Activated CD4-positive, alpha-beta T cell treated with anti-CD3 and anti-CD28 coated beads, Interleukin-2, amount 10 ng/mL, durations not matched to agents 24 days and 14 days (primary cell): ENCODE measurements around the gene GDAP2. TPM values are rescaled to one million over a fixed set of nuclear protein-coding genes. Genes with fewer than 3 reads are reported as not detected.

ENCODE experiments used
- DNase-seq: peaks from one replicate; pipeline ENCODE4 v3.0.0; 2022
- H3K27ac Mint-ChIP-seq: one replicate; pipeline ENCODE4 v1.8.0; 2022; ENCODE audit warnings: mild to moderate bottlenecking, mixed read lengths
- H3K27me3 Mint-ChIP-seq: one replicate; pipeline ENCODE4 v1.8.0; 2022; ENCODE audit warnings: mixed read lengths
- H3K36me3 Mint-ChIP-seq: one replicate; pipeline ENCODE4 v1.8.0; 2022; ENCODE audit warnings: low read depth, mild to moderate bottlenecking, mixed read lengths
- H3K4me1 Mint-ChIP-seq: one replicate; pipeline ENCODE4 v1.8.0; 2021; ENCODE audit warnings: mixed read lengths
- H3K4me3 Mint-ChIP-seq: one replicate; pipeline ENCODE4 v1.8.0; 2022; ENCODE audit warnings: mild to moderate bottlenecking, moderate library complexity, mixed read lengths
- H3K9me3 Mint-ChIP-seq: one replicate; pipeline ENCODE4 v1.8.0; 2021; ENCODE audit warnings: mixed read lengths
- intact Hi-C: fragments of 100-400 bp; cut with micrococcal nuclease; formaldehyde crosslinking; loops from one replicate; pipeline ENCODE4 v1.15.1; 2023
- total RNA-seq: library from RNA; stranded (reverse); gene quantifications from 2 replicates; pipeline ENCODE4 v1.2.3, GENCODE V29; 2022

Gene GDAP2
- total RNA-seq, 1 donor from 2014 or later: 22.2 TPM

DNA sequence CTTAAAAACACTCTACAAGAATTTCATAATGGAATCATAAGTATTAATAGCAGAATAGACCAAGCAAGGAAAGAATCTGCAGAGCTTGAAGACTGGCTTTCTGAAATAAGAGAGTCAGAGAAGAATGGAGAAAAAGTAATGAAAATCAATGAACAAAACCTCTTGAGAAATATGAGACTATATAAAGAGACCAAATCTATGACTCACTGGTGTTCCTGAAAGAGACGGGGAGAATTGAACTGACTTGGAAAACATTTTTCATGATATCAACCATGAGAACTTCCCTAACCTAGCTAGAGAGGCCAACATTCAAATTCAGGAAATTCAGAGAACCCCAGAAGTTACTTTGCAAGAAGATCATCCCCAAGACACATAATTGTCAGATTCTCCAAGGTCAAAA lies 85.6 kb downstream of the GDAP2 start:
- no peak for DNase-seq
- H3K9me3 Mint-ChIP-seq: peaks cover 12% of the 10 kb centered on the region
- intact Hi-C loops: no loop called here
- no peak overlapping the region for H3K27ac Mint-ChIP-seq
- no peaks in the 10 kb centered on the region for H3K27me3 Mint-ChIP-seq
- peaks cover 3% of the 10 kb centered on the region for H3K36me3 Mint-ChIP-seq
- H3K4me3 Mint-ChIP-seq: no peak overlapping the region
- H3K4me1 Mint-ChIP-seq: no peaks in the 10 kb centered on the region

GRCh38 chr1:117842408-117843170 lies 86.8 kb downstream of the GDAP2 start:
- DNase-seq: no peak
- Mint-ChIP-seq H3K27me3 (no peaks in the 10 kb centered on the region), H3K27ac (no peak overlapping the region), H3K9me3 (peaks cover 12% of the 10 kb centered on the region), H3K36me3 (peaks cover 3% of the 10 kb centered on the region), H3K4me3 (no peak overlapping the region), H3K4me1 (no peaks in the 10 kb centered on the region)
- intact Hi-C loops: no loop called here

DNA sequence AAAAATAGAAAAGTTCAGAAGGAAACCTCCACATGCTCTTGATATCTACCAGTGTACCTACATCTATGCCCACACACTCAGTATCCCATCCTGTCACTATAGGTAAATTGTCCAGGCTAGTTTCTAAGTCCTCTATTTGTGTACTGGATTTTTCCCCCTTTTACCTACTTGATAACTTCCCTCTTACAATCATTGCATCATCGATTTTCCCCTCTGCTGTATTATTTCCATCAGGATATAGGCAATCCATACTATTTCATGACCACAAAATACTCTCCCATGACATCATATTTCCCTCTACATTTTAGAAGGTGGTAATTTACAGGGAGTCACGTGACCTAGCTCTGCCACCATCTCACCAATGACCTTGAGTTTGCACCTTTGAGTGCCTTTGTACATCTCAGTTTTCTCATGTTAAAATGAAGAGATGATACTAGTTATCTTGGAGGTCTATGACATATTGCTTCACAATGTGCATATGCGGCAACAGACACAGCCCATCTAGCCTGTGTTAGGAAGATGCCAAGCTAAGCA lies 88.2 kb downstream of the GDAP2 start:
- Mint-ChIP-seq H3K4me1 (no peaks in the 10 kb centered on the region), H3K27ac (no peak overlapping the region), H3K9me3 (peaks cover 12% of the 10 kb centered on the region), H3K27me3 (no peaks in the 10 kb centered on the region), H3K36me3 (peaks cover 3% of the 10 kb centered on the region), H3K4me3 (no peak overlapping the region)
- DNase-seq: no peak
- intact Hi-C loops: no loop called here

DNA sequence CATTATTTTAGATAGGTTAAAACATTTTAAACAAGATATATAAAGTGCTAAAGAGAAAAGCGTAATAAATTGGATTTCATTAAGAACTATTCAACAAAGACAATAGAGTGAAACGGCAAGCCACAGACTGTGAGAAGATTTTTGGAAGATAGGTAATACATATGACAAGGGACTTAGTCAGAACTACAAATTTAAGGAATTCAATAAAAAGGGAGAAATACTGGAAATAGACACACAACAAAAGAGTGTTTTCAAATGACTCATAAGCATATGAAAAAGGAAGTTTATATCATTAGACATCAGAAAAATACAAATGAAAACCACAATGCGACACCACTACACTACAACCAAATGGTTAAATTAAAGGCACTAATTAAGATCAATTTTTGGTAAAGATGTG lies 90.5 kb downstream of the GDAP2 start:
- Mint-ChIP-seq H3K4me3 (no peak overlapping the region), H3K36me3 (no peaks in the 10 kb centered on the region), H3K27me3 (no peaks in the 10 kb centered on the region), H3K9me3 (peaks cover 2% of the 10 kb centered on the region), H3K27ac (no peak overlapping the region), H3K4me1 (no peaks in the 10 kb centered on the region)
- intact Hi-C loops: no loop called here
- DNase-seq: no peak

DNA sequence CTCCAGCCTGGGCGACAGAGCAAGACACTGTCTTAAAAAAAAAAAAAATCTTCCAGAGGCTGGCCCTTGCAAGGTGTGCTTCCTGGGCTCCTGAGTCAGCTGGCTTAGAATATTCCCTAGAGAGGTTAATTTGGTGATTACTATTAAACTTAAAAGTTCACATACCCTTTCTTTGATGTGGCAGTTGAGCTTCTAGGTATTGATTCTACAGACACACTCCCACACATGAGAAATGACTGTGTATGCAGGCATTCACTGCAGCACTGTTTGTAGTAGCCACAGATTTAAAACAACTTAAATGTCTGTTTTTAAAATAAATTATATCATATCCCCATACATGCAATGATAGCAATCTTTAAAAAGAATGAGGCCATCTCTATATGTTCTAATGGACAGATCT lies 93.4 kb downstream of the GDAP2 start:
- no peak for DNase-seq
- H3K27me3 Mint-ChIP-seq: no peaks in the 10 kb centered on the region
- H3K27ac Mint-ChIP-seq: no peak overlapping the region
- H3K36me3 Mint-ChIP-seq: no peaks in the 10 kb centered on the region
- H3K9me3 Mint-ChIP-seq: no peaks in the 10 kb centered on the region
- intact Hi-C loops: no loop called here
- no peaks in the 10 kb centered on the region for H3K4me1 Mint-ChIP-seq
- no peak overlapping the region for H3K4me3 Mint-ChIP-seq

GRCh38 chr1:117834416-117834815 lies 95.0 kb downstream of the GDAP2 start:
- Mint-ChIP-seq H3K27ac (no peak overlapping the region), H3K27me3 (no peaks in the 10 kb centered on the region), H3K36me3 (no peaks in the 10 kb centered on the region), H3K4me1 (no peaks in the 10 kb centered on the region), H3K4me3 (no peak overlapping the region), H3K9me3 (peaks cover 3% of the 10 kb centered on the region)
- no peak for DNase-seq
- intact Hi-C loops: no loop called here

GRCh38 chr1:117832453-117832852 lies 97.0 kb downstream of the GDAP2 start:
- peaks cover 3% of the 10 kb centered on the region for H3K9me3 Mint-ChIP-seq
- intact Hi-C loops: no loop called here
- H3K36me3 Mint-ChIP-seq: no peaks in the 10 kb centered on the region
- no peaks in the 10 kb centered on the region for H3K27me3 Mint-ChIP-seq
- no peaks in the 10 kb centered on the region for H3K4me1 Mint-ChIP-seq
- no peak for DNase-seq
- no peak overlapping the region for H3K4me3 Mint-ChIP-seq
- H3K27ac Mint-ChIP-seq: no peak overlapping the region

GRCh38 chr1:117830222-117830621 lies 99.2 kb downstream of the GDAP2 start:
- H3K27me3 Mint-ChIP-seq: no peaks in the 10 kb centered on the region
- no peak overlapping the region for H3K4me3 Mint-ChIP-seq
- H3K36me3 Mint-ChIP-seq: no peaks in the 10 kb centered on the region
- no peak for DNase-seq
- intact Hi-C loops: no loop called here
- no peak overlapping the region for H3K27ac Mint-ChIP-seq
- H3K9me3 Mint-ChIP-seq: peaks cover 3% of the 10 kb centered on the region
- H3K4me1 Mint-ChIP-seq: no peaks in the 10 kb centered on the region

- no peak overlapping the region for H3K27ac Mint-ChIP-seq
- no peaks in the 10 kb centered on the region for H3K4me1 Mint-ChIP-seq
- intact Hi-C loops: no loop called here
- DNase-seq: no peak
- H3K27me3 Mint-ChIP-seq: peaks cover 5% of the 10 kb centered on the region
- no peaks in the 10 kb centered on the region for H3K36me3 Mint-ChIP-seq
- H3K9me3 Mint-ChIP-seq: peaks cover 8% of the 10 kb centered on the region
- no peak overlapping the region for H3K4me3 Mint-ChIP-seq
These were observed 101.2 kb downstream of the GDAP2 start for GRCh38 chr1:117828201-117828600.

DNA sequence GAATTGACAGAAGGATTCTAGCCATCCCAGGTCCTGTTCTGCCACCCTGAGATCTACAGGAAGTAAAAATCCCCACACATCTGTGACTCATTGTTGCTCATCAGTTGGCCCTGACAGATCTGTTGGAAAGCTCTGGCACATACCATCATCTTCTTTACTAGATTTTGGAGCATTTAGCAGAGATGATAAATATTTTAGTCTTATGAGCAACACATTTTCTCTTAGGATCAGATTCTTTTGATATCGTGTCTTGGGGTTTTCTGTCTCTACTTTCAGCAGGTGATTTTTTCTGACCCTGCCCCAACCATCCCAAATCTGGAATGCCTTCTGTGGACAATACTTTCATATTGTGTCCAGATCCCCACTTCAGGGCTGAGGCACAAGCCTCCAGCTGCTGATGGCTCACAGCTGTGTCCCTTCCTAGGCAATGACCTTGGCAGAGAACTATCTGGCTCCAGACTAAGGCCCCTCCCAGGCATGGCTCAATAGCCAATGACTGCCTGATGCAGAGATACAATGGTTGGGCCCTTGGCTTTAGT lies 102.8 kb downstream of the GDAP2 start:
- intact Hi-C loops: no loop called here
- H3K4me1 Mint-ChIP-seq: no peaks in the 10 kb centered on the region

DNA sequence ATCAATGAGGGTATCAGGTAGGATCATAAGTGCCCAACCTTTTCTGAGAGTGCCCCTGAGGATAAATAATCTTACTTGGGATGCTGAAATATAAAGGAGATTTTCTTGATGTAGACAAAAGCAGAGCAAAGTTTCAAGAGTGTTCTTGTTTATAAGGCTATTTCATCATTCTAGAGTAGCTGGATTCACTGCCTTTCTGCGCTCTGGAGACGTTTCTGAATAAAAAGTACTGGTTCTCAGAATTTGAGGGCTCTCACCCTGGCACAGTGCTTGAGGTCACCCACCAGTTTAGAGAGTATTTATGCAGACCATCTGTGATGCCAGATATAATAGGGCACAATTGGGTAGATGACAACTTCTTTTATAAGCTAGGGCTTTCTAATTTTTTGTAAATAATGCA lies 103.3 kb downstream of the GDAP2 start:
- no peak for DNase-seq
- no peak overlapping the region for H3K4me3 Mint-ChIP-seq
- H3K27ac Mint-ChIP-seq: no peak overlapping the region
- no peaks in the 10 kb centered on the region for H3K4me1 Mint-ChIP-seq
- intact Hi-C loops: no loop called here
- H3K27me3 Mint-ChIP-seq: peaks cover 5% of the 10 kb centered on the region
- peaks cover 15% of the 10 kb centered on the region for H3K9me3 Mint-ChIP-seq
- H3K36me3 Mint-ChIP-seq: no peaks in the 10 kb centered on the region

More for the DNA sequence above, 102.8 kb downstream of the GDAP2 start:
- no peak for DNase-seq
- H3K4me3 Mint-ChIP-seq: no peak overlapping the region
- H3K27ac Mint-ChIP-seq: no peak overlapping the region
- no peaks in the 10 kb centered on the region for H3K36me3 Mint-ChIP-seq
- peaks cover 12% of the 10 kb centered on the region for H3K9me3 Mint-ChIP-seq
- H3K27me3 Mint-ChIP-seq: peaks cover 5% of the 10 kb centered on the region

GRCh38 chr1:117825414-117825813 lies 104.0 kb downstream of the GDAP2 start:
- intact Hi-C loops: no loop called here
- peaks cover 5% of the 10 kb centered on the region for H3K27me3 Mint-ChIP-seq
- H3K4me1 Mint-ChIP-seq: no peaks in the 10 kb centered on the region
- DNase-seq: no peak
- H3K4me3 Mint-ChIP-seq: no peak overlapping the region
- H3K27ac Mint-ChIP-seq: no peak overlapping the region
- H3K36me3 Mint-ChIP-seq: no peaks in the 10 kb centered on the region
- peaks cover 14% of the 10 kb centered on the region for H3K9me3 Mint-ChIP-seq

GRCh38 chr1:117824616-117825015 lies 104.8 kb downstream of the GDAP2 start:
- H3K27me3 Mint-ChIP-seq: peaks cover 5% of the 10 kb centered on the region
- H3K9me3 Mint-ChIP-seq: peaks cover 11% of the 10 kb centered on the region
- no peaks in the 10 kb centered on the region for H3K4me1 Mint-ChIP-seq
- no peak for DNase-seq
- H3K27ac Mint-ChIP-seq: no peak overlapping the region
- no peak overlapping the region for H3K4me3 Mint-ChIP-seq
- H3K36me3 Mint-ChIP-seq: no peaks in the 10 kb centered on the region
- intact Hi-C loops: no loop called here

GRCh38 chr1:117821774-117822482 lies 107.5 kb downstream of the GDAP2 start:
- intact Hi-C loops: no loop called here
- Mint-ChIP-seq H3K4me3 (no peak overlapping the region), H3K4me1 (no peaks in the 10 kb centered on the region), H3K36me3 (no peaks in the 10 kb centered on the region), H3K27me3 (peaks cover 5% of the 10 kb centered on the region), H3K9me3 (peaks cover 11% of the 10 kb centered on the region), H3K27ac (no peak overlapping the region)
- no peak for DNase-seq
